DND-41 (cell line): ENCODE measurements around the gene MSX2.

Experiments
- EZH2 ChIP-seq: IDR thresholded peaks from 3 replicates; pipeline ENCODE4 v1.6.1; 2012; ENCODE audit warnings: borderline replicate concordance, low read depth, mild to moderate bottlenecking, moderate library complexity, low read length, inconsistent platforms; ENCODE audit not compliant: severe bottlenecking
- TF ChIP-seq, protein P1 (sequence below): IDR thresholded peaks from 2 replicates; pipeline ENCODE4 v1.5.1; 2012; ENCODE audit warnings: borderline replicate concordance, low read length, moderate library complexity, mild to moderate bottlenecking; ENCODE audit not compliant: poor library complexity, severe bottlenecking; ENCODE audit errors: extremely low read depth

DNA sequence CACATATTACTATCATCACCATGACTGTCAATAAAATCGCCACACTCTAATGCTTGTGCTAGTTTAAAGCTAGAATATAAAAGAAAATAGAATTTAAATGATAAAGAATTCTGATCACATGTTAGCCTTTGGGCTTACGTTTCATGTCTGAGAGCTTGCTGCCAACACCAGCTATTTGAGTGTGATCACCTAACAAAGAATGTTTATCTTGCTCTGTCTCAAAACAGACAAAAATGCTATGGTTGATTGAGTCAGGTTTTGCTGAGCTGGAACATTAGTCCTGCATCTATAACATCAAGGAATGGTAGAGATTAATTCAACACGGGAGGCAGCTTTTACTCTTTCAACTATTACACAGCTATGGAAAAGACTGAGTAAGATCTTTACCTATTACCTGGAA, 50.7 kb downstream of the MSX2 start:
- TF ChIP-seq, protein P1, sequence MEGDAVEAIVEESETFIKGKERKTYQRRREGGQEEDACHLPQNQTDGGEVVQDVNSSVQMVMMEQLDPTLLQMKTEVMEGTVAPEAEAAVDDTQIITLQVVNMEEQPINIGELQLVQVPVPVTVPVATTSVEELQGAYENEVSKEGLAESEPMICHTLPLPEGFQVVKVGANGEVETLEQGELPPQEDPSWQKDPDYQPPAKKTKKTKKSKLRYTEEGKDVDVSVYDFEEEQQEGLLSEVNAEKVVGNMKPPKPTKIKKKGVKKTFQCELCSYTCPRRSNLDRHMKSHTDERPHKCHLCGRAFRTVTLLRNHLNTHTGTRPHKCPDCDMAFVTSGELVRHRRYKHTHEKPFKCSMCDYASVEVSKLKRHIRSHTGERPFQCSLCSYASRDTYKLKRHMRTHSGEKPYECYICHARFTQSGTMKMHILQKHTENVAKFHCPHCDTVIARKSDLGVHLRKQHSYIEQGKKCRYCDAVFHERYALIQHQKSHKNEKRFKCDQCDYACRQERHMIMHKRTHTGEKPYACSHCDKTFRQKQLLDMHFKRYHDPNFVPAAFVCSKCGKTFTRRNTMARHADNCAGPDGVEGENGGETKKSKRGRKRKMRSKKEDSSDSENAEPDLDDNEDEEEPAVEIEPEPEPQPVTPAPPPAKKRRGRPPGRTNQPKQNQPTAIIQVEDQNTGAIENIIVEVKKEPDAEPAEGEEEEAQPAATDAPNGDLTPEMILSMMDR = no peak
- TF ChIP-seq EZH2 = no peak
